NCI-H345 treated with DMSO at 0.1 percent for 48 hours (cell line): ENCODE measurements around the gene SLC38A10.

Source experiments
- DNase-seq: peaks from one replicate; lab custom pipeline; 2025; ENCODE audit not compliant: unreplicated experiment; lab: John Stamatoyannopoulos, UW

SLC38A10 gene

DNA sequence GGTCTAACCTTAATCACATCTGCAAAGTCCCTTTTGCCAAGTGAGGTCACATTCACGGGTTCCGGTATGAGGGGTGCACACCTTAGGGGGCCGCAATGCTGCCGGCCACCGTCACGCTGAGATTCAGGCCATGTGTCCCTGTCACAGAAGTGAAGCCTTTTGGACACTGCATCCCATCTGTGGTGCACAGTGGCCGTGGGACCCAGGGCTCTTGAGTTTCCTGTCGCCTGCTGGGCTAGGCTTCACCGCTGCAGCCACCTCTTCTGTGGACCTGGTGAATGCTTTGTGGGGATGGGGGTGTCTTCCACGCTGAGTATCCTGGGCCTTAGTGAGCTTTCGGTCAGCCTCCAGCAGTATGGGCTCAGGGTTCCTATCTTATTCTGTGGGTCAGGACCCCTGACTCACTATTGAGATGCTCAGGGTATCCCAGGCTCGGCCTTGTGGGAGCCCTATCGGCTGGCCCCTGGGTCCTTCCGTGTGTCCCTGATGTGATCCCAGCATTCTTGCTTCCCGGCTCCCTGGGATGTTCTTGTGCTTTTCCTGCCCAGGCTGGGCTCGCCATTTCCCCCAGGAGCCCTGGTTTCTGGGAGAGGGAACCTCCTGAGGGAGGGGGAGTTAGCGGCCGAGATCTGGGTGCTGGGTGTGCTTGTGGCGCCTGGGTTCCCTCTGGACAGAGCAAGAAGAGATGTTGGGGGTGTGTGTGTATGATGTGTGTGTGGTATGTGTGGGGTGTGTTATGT, 4.9 kb upstream of the SLC38A10 start:
- no peak for DNase-seq

DNA sequence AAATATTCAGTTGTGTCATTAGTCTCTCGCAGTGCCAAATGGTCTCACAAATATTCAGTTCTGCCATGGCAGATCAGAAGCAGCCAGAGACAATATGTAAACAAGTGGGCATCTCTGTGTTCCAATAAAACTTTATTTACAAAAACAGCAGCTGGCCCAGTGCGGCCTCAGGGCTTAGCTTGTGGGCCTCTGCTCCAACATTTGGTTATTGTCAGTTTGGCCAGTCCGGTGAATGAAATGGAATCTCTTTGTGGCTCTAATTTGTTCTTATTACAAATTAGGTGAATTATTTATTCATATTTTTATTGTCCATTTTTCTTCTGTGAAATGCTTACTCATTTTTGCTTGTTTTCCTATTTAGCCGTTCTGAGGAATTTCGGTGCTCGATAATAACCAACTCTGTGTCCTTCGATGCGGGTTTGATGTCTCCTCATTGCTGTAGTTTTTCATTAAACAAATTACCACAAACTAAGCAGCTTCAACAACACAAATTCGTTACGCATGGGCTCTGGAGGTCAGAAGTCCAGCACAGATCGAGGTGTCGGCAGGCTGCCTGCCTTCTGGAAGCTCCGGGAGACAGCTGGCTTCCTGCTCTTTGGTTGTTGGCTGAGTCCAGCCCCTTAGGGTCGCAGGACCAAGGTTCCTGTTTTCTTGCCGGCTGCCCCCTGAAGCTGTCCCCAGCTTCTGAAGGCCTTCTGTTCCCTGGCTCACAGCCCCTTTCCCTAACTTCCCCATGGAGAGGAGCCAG, 4.1 kb upstream of the SLC38A10 start:
- no peak for DNase-seq

DNA sequence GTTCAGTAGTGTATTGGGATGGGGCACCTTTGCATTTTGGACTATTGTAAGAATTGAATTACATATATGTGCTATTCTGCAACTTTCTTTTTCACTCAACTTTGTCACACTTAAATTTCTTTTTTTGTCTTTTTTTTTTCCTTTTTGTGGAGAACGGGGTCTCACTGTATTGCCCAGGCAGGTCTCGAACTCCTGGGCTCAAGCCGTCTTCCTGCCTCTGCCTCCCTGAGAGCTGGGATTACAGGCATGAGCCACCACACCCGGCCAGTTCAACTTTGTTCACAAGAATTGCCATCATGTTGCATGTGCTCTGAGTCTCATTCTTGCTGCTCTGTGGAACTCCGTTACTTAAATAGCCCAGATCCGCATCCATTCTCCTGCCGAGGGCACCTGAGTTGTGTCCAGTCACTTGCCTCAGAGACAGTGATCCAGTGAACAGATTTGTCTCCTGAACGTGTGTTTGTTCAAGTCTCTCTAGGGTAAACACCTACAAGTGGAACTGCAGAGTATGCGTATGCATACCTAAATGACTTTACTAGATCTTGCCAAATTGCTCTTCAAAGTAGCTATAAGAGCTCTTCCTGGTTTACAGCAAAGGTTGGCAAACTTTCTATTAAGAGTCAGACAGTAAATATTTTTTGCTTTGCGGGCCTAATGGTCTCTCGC, 3.4 kb upstream of the SLC38A10 start:
- no peak for DNase-seq

DNA sequence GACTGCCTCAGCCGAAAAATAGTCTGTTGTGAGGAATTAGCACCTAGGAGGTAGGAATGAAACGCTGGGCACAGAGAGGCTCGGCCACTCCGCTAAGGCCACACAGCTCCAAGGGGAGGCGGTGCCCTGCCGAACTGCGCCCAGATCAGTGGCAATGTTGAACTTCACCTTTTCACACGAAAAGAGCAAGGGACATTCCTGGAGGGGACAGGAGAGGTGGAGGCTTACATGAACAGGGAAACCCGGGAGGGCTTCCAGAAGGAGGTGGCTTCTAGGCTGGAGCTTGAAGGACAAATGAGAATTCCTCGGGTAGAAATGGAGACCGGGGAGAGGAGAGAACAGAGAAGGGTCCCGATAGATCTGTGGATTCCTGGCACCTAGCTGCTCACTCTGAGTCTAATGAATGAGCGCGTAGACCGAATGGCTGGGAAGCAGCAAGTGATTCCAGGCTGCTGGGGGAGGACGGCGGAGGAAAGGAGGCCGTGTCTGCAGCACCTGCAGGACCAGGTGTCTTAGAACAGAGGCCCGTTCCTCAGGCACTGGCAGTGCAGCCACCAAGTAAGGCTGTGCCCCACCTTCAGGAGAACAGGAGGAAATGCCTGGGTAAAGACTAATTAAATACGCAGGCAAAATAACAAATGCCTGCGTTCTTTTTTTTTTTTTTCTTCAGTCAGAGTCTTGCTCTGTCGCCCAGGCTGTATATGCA, 722 bp upstream of the SLC38A10 start:
- peak; percentile 43 for DNase-seq

DNA sequence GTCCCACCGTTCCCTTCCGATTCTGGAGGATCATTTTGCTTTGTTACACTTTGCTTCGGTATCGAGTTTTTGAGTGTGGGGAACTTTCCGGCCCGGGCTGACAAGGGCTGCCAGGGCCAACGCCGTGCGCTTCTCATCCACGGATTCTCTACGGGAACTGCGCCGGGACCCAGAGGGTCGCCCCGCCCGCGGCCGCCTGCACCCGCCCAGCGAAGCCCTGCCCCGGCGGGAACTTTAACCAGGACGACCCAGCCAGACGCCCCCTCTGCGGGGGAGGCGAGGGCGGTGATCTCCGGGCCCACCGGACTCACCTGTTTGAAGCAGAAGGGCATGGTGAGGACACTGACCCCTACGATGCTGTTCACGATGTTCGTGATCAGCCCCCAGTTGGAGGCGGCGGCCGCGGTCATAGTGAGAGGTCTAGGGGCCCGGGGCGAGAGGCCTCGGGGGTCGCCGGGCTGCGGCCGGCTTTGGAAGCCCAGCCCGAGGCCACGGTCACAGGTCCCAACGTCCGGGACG, 536 bp downstream of the SLC38A10 start:
- DNase-seq: no peak

DNA sequence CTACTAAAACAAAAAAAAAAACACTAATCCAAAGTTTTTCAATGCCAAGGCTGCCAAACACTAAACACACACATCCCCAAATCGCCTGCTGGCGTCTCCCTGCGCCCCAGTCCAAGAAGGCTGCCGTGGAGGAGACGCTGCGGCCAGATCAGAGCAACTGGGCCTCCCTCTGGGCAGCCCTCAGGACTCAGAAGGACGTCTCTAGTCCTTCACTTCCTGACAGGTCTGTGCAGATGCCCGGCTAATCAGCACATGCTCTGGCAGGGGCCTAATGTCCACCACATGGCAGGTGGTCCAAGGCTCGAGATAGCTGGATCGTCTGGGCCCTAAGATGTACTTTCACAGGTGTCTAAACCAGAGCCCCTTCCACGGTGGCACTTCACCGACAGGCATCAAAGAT, 2.7 kb downstream of the SLC38A10 start:
- DNase-seq: no peak

DNA sequence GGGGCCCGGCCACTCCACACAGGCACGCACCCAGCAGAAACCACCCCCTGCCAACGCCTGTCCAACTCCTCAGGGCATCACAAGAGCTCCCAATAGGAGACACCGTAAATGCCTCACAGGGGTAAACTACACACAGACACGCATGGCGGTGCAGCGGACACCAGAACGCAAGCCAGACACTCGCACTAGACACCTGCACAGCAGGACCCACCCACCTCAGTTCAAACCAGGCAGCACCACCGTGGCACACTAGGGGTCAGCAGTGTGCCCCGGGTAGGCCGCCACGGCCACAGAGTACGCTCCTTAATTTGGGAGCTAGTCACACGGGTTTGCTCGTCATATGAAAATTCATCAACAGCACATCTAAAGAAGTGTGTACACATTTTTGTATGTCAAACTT, 3.4 kb downstream of the SLC38A10 start:
- DNase-seq: peak; percentile 40

DNA sequence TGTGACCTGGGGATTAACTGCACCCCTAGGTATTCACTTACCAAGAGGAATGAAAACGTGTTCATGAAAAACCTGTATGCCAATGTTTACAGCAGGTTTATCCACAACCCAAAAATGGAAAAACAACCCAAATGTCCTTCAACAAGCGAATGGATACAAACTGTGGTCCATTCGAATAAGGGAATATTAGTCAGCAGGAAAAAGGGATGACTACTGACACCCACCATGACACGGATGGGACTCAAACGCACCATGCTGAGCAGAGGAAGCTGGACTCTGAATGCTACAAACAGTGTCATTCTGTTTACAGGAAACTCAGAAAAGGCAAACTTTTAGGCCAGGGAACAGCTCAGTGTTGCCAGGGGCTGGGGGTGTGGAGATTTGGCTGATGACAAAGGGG, 4.9 kb downstream of the SLC38A10 start:
- DNase-seq: no peak

DNA sequence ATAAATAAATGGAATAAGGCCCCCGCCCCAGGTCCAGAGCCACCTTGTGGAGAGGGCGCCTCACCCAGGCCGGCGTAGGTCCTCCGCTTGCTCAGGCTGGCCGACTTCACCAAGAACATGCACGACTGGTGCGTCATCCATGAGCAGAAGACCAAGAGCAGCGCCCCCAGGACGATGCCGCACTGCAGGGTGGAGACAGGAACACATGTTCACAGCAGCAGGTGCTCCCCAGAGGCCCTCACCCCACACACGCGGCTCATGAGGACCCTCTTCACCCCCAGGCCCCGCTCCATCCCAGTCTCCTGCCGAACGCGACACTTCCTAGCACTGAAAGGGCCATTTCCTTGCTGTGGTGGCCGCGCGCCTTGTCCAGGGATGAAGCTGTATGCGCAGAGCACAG, 5.5 kb downstream of the SLC38A10 start:
- no peak for DNase-seq

DNA sequence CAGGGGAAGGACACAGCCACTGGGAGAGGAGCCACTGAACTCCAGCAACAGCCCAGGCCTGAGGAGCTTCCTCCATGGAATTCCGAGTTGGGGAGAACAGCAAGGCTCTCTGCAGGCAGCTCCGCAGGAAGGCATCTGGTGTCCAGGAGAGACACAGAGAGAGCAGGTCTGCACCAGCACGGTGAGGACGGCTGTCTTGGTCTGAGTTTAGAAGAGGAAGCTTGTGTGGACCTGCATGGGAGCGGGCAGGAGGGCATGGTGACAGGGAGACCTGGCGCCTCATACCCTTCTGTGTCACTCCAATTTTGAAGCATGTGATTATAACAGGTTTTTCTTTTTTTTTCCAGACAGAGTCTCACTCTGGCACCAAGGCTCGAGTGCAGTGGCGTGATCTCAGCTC, 6.4 kb downstream of the SLC38A10 start:
- DNase-seq: no peak

DNA sequence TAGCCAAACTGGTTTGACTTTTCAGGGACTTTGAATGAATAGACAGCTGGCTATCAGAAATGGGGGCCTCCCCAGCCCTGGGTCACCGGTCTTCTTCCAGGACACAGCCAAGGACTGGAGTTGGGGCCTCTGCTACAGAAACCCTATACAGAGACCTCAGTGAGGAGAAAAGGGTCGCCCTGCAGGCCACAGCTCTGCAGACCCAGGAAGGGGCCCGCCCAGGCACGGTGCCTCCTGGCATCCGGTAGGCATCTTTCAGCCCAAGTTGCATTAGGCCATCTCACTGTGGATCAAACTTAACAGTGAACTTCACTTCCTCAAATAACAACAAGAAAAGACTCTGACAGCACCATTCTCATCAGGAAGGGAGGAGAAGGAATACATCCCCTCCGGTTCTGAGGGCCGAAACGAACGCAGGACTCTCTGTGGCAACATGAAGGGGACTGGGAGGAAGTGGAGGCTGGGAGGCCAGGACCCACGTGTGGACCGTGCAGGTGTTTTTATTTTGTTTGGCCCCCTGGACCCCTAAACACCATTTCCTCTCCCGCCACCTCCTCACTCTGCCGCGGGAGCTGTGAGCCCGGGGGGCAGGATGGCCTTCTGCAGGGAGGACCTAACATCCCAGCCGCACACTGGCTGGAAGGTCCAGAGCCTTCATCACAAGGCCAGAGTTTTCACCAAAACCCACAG, 7.2 kb downstream of the SLC38A10 start:
- DNase-seq: no peak

DNA sequence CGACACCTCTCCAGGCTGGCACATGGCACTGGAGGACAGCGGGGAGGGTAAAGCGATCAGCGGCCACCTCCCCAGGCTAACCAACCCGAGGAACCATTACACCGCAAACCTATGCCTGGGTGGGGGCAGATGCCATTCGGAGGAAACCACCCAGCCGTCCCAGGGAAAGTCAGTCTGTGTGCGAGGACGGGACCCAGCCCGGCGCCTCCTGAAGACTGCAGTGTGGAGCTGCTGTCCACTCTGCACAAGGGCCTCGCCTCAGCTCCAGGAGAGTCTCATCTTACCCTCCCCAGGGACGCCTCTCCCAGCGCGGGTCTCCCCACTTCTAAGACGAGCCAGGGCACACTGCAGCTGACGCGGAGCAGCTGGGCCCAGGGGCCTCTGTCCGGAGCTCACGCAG, 8.0 kb downstream of the SLC38A10 start:
- DNase-seq: no peak

DNA sequence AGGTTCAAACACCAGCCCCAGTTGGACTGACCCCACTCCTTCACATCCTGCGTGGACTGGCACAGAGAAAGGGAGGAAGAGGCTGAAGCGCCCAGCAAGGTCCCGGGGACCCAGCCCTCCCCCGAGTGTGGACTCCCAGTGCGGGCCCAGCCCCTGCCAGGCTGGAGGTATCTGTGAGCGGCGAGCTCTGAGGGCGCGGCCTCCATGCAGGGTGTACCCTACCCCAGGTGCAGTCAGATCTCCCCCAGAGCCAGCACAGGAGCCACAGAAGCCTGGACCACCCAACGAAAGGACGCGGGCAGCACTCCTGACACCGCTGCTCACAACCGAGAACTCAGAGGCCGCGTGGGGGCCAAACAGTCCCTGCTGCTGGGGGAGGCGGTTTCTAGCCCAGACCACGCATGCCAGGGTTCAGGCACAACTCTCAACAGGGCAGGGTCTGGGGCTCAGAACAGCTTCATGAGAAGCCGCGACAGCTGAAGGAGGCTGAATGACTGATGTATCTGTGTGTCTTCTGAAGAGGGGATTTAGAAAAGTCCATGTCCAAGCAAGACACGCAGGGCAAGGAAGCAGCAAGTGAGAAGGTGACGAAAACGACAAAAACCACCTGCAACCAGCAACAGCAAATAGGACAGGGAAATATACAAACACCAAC, 8.5 kb downstream of the SLC38A10 start:
- no peak for DNase-seq

DNA sequence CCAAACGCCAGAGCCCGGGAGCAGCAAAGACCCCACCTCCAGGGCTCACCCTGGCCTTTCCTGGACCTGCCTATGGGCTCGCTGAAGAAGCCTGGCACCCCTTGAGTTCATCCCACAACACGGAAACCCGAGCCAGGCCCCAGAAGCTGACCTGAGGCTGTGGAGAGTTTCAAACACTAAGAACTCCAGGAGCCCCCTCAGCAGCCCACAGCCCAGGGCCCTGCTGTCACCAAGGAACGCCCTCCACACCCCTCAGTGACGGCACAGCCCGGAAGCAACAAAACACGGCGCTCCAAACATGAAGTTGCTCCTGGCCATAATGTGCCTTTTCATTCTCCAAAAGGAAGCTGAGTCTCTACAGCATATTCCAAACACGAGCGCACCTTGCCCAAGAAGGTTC, 9.2 kb downstream of the SLC38A10 start:
- no peak for DNase-seq

DNA sequence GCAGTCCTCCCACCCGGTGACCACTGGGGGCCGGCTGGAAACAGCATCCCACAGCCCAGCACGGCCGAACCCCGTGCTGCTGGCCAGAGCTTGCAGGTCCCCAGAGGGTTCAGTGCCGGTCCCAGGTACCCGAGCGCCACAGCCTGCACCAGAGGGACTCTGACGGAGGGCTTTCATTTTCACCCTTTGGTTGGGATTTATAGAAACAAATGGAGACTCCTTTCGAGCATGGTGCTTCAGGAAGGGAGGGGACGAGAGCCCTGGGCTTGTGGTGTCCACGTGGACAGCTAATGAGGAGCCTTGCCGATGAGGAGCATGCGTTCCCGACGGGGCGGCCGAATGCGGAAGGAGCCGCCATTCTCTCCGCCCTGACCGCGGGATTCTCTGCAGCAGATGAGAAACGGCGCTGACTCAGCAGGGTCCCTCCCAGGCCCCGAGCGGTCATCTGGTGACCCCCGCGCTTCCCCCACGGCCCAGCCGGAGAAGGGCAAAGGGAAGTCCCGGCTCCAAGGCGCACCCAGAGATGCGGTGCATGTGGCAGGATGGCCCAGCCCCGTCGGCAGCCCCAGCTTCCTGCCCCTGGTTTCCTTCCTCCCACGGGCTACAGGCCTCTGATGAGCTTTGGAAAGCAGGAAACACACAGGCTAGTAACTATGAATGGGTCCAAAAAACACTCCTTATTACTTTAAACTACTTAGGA, 9.8 kb downstream of the SLC38A10 start:
- no peak for DNase-seq

DNA sequence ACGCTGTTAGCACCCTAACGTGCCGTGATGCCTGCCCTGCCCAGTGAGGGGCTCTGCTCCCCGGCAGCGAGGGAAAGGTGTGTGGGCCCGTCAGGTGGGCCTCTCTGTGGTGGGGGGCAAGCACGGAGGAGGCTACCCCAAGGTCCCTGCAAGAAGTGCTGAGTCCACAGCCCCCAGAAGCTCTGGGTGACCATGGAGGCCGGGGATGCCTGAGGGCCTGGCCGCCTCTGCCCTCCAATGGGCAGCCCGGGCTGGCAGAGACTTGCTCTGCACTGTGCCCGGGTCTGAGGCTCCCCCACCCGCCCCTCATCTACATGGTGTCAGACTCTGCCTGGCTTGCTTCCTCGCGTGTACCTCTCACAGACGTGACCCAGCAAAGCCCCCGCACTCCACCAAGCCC, 12.2 kb downstream of the SLC38A10 start:
- DNase-seq: no peak

DNA sequence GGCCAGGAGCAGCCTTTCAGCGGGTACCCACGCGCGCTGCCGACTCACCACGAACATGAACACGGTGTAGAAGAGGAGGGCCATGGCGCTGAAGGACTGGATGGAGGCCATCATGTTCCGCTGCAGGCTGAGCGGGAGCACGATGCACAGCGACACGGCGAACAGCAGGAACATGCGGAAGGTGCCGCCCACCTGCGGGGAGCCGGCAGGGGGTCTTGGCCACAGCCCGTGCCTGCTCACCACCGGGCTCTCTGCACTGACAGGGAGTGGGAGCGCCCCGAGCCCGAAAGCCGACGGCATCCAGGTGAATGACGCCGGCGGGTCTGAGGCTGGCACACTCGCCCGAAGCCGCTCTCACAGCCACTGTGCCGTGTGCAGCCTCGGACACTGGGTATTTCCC, 13.0 kb downstream of the SLC38A10 start:
- DNase-seq: no peak

DNA sequence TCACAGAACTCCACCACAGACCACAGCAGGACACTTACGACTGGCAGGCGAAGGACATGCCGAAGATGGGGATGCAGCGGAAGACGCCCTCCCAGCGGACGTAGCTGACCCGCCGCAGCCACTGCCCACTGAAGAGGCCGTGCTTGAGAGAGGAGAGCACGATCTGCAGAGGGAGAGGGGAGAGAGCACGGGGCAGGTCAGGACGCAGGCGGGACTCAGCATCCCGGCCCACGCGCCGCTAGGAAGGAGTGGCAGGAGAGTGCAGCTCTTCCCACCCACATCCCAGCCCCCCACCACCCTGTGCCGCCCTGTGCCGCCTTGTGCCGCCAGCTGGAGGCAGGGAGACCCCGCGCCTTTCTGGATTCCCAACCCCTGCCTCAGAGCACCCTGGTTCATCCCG, 14.5 kb downstream of the SLC38A10 start:
- no peak for DNase-seq
